Stimulated activated CD4-positive, alpha-beta T cell treated with anti-CD3 and anti-CD28 coated beads, Interleukin-1b, Interleukin-23, amount 100 ng/mL, for 1 hour (primary cell): ENCODE data around the gene ADAMTS7.
"Not testable (repeated sequence)": the region's sequence is repeated elsewhere in the genome, so short reads cannot be mapped to it uniquely, and the experiment has no call there.

ENCODE experiments used
- DNase-seq, 2 donors: peaks; one replicate each; pipeline ENCODE4 v3.0.0-alpha.2; 2020; ENCODE audit warnings: low read depth in 2 of 2

Gene ADAMTS7

DNA sequence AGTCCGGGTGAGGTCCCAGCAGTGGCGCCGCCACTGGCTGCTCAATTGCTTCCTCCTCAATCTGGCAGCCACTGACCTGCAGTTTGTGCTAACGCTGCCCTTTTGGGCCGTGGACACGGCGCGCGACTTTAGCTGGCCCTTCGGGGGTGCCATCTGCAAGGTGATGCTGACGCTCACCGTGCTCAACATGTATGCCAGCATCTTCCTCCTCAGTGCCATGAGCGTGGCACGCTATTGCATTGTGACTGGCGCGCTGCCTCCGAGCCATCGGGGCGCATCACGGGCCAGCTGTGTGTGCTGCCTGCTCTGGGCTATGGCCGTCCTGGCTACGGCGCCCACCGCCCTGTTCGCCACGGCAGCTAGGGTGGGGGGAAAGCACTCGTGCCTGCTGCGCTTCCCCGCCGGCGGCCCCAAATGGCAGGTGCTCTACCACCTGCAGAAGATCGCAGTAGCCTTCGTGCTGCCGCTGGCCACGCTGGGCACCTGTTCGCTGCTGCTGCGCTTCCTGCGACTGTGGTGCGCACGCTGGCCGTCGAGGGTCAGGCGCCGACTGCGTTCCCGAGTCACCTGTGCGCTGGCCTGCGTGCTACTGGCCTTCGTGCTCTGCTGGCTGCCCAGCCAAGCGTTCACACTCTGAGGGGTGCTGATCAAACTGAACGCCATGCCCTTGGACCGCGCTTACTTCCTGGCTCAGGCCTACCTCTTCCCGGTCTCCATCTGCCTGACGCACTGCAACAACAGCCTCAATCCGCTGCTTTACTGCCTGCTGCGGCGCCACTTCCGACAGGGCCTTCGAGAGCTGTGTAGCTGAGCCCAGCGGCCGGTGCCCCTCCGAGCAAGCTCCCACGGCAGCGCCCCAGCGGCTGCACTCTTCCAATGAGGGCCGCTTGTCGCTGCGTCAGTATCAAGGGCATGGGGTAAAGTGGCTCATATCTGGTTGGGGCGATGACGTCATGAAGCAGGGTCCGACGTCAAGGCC lies 20.3 kb upstream of the ADAMTS7 start:
- DNase-seq: no peak

DNA sequence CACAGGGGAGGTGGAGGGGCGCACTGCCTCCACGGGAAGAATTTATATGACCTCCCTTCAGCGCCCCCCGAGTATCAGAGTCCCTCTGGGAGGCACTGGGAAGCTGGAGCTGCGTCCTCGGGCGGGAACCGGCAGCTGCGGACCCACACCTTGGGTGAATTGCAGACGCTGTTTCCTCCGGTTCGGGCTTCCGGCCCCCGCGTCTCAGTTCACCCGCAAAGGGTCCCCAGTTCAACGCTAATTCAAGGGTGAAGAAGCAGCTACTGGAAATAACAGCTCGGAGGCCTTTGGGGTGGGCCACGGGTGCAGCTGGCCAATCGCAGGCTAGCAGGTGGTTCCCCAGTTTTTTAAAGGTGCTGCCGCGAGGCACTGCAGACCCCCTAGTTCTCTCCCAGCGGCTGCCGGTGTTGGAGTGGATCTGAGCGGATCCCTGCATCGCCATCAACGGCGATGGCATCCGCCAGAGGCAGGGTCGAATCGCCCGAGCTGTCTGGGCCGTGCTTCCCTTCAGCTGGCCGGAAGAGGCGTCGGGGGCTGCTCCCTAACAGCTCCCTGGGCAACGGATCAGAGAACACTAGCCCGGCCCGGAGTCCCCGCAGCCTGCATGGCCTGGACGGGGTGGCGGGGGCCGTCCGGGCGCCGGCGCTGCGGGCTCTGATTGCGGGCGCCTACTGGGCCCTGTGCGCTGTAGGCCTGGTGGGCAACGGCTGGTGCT lies 19.4 kb upstream of the ADAMTS7 start:
- DNase-seq: no peak

DNA sequence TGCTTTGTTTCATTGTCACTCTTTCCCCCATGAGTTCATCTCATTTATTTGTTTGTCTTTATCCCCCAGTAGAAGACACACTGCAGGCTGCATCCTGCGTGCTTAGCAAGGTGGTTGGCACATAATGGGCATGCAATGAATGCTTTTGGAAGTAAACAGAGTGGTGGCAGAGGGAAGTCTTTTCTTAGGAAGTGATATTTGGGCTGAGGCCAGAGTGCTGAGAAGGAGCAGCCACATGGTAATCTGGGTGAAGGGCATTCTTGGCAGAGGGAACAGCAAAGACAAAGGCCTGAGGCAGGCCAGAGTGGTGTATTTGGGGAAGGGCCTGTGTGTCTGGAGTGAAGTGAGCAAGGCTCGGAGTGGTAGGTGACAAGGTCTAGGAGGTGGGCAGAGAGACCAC lies 17.7 kb upstream of the ADAMTS7 start:
- DNase-seq: no peak

DNA sequence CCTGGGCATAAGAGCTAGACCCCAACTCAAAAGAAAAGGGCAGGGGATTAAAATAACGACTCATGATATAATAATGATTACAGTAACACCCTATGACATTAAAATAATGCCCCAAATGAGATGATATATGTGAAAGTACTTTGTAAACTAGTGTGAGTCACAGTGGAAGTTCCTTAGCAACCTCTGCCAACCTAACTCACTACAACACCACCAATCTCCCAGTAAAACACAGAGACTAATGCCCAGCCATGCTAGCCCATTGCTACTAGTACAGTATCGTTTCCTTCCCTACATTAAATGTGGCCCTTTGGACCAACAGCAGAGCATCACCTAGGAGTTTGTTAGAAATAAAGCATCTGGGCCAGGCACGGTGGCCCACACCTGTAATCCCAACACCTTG lies 11.2 kb upstream of the ADAMTS7 start:
- DNase-seq: no peak

DNA sequence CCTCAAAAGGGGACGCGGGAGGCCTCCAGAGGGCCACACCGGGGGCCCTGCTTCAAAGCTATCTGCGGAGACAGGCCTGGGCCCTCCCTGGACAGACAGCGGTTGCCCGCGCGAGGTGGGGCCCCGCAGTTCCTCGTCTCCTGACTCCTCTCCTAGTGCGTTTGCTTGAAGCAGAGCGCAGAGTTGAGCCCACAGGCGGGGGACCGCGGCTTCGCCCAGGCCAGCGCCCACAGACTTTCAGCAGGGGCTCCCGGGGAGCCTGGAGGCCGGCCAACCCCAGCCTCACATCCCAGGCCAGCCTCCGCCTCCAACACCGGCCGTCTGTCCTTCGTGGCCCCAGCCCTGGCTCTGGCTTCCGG lies 540 bp upstream of the ADAMTS7 start:
- no peak for DNase-seq

DNA sequence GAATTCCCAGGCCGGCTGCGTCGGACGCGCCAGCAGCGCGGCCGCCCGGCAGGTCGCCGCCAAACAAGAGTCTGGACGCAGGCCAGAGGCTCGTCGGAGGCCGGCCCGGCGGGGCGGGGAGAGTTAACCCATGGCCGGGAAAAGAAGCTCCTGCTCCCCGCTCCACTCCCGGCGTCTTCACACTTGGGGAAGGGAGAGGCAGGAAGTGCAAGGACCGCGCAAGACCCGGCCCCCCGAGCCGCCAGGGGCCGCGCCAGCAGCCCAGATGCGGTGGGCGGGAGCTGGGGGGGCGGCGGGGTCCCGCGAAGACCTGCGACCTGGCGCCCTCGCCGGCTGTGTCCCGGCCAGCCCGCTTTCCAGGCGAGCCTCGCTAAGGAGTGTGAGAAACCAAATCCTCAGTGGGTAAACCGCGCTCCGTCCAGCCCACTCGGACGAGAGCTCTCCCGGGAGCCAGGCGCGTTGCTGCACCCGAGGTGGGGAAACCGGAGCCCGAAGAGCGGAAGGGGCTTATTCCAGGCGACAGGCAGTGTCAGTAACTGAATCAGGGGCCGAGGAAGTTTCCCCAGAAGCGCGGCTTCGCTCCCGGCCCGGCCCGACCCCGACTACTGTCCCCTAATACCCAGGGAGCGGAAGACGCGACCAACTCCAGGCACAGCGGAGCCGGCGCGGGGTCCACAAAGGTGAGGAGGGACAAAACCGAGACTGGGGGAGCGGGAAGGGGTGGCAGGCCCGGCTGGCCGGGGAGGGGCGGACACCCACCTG lies 721 bp downstream of the ADAMTS7 start:
- no peak for DNase-seq

DNA sequence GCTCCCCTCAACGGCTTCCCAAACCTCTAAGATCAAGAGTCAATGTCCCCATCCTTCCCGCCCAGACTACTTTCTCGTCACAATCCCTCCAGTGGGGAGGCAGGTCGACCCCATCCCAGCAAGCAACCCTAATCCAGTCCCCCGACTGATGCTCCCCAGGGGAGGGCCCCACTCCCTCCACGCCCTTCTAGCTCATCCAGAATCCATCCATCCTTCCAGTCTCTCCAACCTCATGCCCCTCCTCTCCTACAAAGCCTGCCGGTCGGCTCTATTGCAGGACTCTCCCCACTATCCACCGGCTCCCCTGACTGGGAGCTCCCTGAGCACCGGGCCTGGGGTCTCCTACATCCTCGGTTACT lies 1.3 kb downstream of the ADAMTS7 start:
- no peak for DNase-seq

DNA sequence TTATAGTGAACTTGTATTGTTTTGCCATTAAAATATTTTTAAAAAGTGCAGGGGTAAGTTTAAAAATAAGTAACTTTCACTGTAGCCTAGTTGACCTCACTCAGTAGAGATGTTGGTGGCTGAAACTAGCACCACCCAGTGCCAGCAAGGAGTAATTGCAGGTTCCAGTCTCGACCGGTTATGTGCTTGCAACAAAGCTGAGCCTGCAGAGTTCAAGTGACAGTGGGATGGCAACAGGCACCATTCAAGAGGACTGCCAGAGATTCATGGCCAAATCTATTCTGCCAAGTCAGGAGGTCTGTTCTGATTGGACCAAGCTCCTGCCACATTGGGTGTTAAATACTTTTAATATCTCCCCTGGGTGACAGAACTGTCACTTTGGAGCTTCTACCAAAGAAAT lies 2.7 kb downstream of the ADAMTS7 start:
- no peak for DNase-seq

DNA sequence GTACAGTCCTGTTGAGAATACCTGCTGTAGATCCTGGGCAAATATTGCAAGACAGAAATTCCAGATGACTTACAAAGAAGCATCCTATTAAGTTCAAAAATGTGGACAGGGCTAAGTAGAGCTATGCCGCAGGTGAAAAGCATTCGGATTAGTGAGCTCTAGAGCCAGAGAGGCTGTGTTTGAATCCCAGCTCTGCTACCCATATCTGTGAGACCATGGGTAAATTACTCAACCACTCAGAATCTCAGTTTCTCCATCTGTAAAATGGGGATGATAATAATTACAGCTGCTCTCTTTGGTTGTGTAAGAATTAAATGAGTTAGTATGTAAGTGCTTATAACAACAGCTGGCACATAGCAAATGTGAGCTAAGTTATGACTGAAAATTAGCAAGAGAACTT lies 3.9 kb downstream of the ADAMTS7 start:
- DNase-seq: no peak

DNA sequence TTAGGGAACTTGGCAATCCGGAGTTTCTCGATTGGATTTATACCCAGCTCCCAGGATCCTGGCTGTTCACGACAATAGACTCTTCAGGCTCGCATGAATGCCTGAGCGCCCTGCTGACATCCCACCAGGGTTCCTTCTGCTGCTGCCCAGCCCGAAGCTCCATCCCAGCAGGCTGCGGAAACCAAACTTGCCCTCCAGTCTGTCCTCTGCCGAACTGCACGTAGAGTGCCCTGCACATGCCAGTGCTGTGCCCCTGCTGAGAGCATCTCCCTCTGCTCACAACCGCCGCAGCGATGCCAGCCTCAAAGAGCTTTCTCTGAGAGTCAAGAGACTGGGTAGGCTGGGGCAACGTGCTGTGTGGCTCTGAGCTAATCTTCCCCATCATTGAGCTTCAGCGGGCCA lies 6.9 kb downstream of the ADAMTS7 start:
- DNase-seq: no peak

DNA sequence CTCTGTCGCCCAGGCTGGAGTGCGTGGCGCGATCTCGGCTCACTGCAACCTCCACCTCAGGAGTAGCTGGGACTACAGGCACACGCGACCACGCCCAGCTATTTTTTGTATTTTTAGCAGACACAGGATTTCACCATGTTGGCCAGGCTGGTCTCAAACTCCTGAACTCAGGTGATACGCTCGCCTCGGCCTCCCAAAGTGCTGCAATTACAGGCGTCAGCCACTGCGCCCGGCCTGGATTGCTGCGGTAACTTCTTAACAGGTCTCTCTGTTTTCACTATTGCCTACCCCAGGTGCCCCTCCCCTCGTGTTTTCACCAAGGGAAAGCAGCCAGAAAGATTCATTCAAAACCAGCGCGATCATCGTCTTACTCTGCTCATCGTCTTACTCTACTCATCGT lies 10.5 kb downstream of the ADAMTS7 start:
- no peak for DNase-seq

DNA sequence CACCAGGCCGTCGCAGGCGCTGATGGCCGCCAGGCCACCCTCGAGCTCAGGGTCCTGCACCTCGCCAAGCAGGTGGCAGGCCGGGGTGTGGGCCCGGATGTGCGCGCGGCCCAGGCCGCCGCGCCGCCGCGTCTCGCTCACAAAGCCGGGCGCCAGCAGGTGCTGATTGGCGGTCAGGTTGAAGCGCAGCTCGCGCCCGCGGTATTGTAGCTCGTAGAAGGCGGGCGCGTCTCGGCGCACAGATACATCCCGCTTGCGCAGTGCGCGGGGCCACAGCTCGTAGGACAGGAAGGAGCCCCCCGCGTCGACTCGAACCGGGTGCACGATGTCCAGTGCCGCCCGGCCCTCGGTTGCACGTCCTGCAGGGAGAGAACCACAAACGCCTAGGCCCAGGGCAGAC lies 11.1 kb downstream of the ADAMTS7 start:
- DNase-seq: no peak

DNA sequence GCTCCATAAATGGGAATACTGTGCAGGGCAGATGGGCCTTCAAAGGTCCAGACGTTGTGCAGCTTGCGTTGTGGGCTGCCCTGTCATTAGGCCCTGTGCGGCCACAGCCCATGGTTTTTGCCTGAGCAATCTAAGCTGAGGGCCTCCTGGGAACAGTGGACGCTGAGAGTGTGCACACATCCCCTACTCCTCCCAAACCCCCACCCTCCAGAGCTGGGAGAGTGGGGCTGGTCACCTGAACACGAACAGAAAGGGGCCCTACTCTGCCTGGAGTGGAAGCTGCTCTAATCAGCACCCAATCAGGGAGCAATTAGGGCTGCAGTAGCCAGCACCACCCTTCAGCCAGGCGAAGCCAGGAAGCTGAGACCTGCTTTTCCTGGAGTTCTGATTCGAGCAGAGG lies 12.2 kb downstream of the ADAMTS7 start:
- DNase-seq: not testable (repeated sequence)

DNA sequence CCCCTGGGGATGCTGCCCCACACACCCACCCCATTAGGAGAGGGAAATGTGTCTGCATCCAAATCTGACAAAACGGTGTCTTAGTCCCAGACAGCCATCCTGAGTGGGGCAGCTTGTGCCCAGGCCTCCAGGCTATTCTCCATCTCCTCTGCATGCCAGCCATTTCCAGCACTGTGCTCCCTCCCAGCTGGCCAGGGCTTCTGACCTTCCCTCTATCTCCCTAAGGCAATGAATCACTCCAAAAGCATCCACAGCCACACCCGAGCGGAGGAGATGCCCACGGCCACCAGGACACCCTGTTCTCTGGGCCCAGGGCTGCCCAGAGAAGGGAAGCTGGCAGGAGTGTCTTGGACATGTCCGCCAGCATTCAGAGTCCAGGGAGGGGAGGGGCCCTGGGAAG lies 12.9 kb downstream of the ADAMTS7 start:
- DNase-seq: not testable (repeated sequence)

DNA sequence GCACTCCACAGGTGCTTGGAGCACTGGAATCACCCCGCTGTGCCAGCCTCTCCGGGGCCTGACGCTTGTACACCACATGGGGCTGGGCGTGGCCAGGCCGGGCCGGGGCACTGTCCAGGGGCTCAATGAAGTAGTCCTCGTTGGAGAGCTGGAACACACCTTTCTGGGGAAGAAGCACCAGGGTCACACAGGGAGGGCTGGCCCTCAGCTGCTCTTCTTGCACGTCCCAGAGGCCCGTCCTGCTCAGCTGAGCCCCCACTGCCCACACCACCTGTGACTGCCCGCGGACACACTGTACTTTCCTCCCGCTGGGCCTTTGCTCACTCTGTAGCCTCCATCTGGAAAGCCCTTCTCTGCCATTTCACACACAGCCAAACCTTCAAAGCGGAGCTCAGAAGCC lies 13.3 kb downstream of the ADAMTS7 start:
- no peak for DNase-seq

DNA sequence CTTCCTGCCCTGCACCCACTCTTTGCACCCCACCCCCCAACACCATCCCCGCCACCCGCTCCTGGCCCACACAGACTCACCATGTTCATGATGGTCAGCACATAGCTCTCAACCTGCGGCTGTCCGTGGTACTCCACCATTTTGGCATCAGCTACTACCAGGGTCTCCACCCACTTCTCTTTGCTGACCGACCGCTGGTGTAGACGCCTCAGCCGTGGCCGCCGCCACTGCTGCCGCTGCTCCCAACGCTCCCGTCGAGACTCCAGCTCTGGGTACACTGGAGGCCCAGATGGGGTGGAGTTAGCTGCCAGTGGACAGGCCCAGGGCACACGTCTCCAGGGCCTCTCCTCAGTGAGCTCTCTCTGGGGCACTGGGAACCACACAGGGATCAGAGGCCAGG lies 14.8 kb downstream of the ADAMTS7 start:
- DNase-seq: no peak

DNA sequence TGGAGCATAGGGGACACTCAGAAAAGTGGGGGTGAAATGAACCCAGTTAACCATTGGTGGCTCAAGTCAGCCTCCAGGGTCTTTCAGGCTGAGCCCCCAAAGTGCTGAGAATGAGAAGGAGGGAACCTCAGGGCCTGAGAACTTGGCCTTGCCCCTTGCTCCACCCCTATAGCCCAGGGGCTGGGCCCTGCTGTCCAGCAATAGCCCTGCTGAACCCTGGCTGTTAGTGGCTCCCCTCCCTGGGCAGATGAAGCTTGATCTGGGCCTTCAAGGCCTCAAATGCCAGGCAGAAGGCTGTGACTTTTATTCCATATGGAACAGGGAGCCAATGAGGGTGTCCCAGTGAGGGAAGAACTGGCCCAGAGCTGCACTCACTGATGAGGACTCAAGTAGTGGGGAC lies 16.2 kb downstream of the ADAMTS7 start:
- DNase-seq: no peak

DNA sequence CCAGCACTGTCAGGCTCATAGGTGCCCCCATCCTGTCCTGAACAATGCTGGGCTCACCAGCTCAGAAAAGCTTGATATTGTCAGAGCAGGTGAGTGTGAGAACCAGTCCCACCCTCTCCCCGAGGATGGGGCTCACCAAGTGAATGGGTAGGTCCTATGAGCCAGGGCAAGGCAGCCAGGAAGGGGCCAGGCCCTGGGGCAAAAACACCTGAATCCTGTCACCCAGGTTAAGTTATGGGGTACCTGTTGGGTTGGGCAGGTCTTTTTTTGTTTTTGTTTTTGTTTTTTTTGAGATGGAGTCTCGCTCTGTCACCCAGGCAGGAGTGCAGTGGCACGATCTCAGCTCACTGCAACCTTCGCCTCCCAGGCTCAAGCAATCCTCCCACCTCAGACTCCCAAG lies 16.8 kb downstream of the ADAMTS7 start:
- not testable (repeated sequence) for DNase-seq

DNA sequence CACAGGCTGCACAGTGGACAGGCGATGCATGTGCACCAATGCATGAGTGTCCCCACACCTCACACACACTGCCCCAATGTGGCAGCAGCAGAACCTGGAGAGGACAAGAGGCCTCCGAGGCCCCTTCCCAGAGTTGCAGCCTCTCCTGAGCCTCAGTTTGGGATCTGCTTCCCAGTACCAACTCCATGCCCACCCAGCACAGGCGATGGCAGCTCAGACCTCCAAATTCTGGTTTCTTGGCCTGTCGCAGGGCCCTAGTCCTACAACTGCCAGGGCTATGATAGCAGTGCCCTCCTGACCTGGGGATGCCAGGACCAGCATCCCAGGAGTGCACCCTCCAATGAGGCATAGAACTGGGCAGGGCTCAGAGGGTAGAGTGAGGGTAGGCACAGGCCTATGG lies 19.9 kb downstream of the ADAMTS7 start:
- DNase-seq: no peak

DNA sequence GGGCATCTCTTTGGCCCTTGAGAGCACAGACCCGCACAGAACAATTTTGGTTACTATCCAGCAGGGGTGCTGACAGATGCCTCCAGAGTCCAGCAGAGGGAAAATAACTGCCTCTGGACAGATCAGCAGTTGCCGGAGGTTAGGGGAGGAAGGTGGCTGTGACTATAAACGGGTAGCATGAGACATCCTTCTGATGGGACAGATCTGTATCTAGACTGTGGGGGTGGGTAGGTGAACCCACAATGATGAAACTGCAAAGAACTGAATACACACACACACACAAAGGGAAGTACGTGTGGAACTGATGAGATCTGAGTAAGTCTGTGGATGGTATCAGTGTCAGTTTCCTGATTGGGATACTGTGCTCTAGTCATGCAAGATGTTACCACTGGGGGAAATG lies 21.2 kb downstream of the ADAMTS7 start:
- DNase-seq: no peak

DNA sequence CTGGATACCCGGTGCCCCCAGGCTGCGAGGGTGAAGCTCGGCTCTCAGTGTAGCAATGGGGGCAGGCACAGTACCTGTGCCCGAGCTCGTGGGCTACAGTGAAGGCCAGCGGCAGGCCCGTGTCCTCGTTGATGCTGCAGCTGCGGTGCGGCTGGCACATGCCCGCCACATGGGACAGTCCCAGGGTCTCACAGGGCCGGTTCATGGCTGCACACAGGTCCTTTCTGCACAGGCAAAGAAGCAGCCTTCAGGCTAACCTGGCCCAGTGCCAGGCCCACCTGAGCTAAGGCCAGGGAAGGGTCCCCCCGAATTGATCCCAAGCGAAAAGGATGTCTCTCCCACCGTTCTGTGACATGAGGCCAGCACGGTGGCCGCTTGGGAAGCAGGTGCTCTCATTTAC lies 21.6 kb downstream of the ADAMTS7 start:
- DNase-seq: no peak

DNA sequence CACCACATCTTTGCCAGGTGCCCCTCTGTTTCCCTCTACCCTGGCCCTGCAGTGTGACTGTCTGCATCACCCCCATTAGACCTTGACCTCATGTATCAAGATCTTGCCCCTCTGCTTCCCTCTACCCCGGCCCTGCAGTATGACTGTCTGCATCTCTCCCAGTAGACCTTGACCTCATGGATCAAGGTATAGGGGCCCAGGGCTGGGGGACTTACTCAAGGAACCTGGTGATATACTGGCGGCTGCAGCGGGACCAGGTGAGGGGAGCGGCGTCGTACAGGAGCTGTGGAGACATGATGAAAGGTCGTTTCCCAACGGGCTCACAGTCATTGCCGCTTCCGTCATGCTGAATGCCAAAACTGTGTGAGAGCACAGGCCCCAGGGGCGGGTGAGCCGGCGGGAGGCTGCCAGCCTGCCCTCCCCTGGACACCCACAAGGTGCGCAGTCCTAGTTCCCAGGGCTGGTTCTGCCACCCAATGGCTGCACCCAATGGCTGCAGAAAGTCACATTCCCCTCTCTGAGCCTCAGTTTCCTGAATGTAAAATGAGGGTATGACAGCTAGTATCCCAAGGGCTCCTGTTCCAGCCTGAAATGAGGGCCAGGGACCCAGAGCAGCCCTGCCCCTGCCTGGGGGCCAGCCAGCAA lies 23.1 kb downstream of the ADAMTS7 start:
- no peak for DNase-seq
